Measurements from ENCODE around the gene RAP2B. TPM values are rescaled to one million over a fixed set of nuclear protein-coding genes. Genes with fewer than 3 reads are reported as not detected.

Gene RAP2B
- total RNA-seq, 1 experiment from 2014 or later: 65.7 TPM

- H3K4me3 Mint-ChIP-seq (ENCODE audit: low read depth, unreplicated experiment): no peak overlapping the region
- peaks cover 29% of the 10 kb centered on the region for H3K4me1 Mint-ChIP-seq (ENCODE audit: low read depth, unreplicated experiment)
- H3K9me3 Mint-ChIP-seq (ENCODE audit: low read depth, unreplicated experiment): peaks cover 3% of the 10 kb centered on the region
- CTCF ChIA-PET: interaction anchor here (1.0 kb wide), 1 partner anchor 33 kb away, joined by 3 read pairs; no protein-coding TSS in a partner anchor
- H3K27me3 Mint-ChIP-seq (ENCODE audit: unreplicated experiment): no peaks in the 10 kb centered on the region
- TF ChIP-seq CTCF (IDR thresholded peaks at IDR 0.05; ENCODE audit: unreplicated experiment): no peak
- no peak overlapping the region for H3K27ac Mint-ChIP-seq (ENCODE audit: unreplicated experiment)
- no TSS peak for BruUV-seq (replicated peaks)
- H3K36me3 Mint-ChIP-seq (ENCODE audit: insufficient read depth, unreplicated experiment): peaks cover 5% of the 10 kb centered on the region
- no peak for DNase-seq
- intact Hi-C loops (cut with micrococcal nuclease; ENCODE audit: unreplicated experiment): no loop called here
These were observed 34.2 kb upstream of the RAP2B start for GRCh38 chr3:153127788-153128187.

GRCh38 chr3:153129426-153129825 is 32.6 kb upstream of the RAP2B start:
- H3K27ac Mint-ChIP-seq (ENCODE audit: unreplicated experiment): no peak overlapping the region
- DNase-seq: no peak
- CTCF ChIA-PET: interaction anchor here (0.6 kb wide), 1 partner anchor 24 kb away, joined by 3 read pairs; no protein-coding TSS in a partner anchor
- no peaks in the 10 kb centered on the region for H3K27me3 Mint-ChIP-seq (ENCODE audit: unreplicated experiment)
- TF ChIP-seq CTCF (IDR thresholded peaks at IDR 0.05; ENCODE audit: unreplicated experiment): no peak
- H3K9me3 Mint-ChIP-seq (ENCODE audit: low read depth, unreplicated experiment): no peaks in the 10 kb centered on the region
- intact Hi-C loops (cut with micrococcal nuclease; ENCODE audit: unreplicated experiment): no loop called here
- peaks cover 5% of the 10 kb centered on the region for H3K36me3 Mint-ChIP-seq (ENCODE audit: insufficient read depth, unreplicated experiment)
- no peak overlapping the region for H3K4me3 Mint-ChIP-seq (ENCODE audit: low read depth, unreplicated experiment)
- BruUV-seq (replicated peaks): no TSS peak
- peaks cover 32% of the 10 kb centered on the region for H3K4me1 Mint-ChIP-seq (ENCODE audit: low read depth, unreplicated experiment)

DNA sequence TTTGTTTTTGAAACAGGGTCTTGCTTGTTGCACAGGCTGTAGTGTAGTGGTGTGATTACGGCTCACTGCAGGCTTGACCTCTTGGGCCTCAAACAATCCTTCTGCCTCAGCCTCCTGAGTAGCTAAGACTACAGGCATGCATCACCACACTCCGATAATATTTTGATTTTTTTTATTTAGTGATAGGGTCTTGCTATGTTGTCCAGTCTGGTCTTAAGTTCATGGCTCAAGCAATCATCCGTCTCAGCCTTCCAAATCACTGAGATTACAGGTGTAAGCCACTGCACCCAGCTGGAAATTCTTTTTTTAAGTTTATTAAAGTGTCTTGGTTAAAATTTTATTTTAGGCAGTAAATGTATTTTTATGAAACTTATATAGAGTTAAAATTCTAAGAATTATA is 32.2 kb upstream of the RAP2B start:
- Mint-ChIP-seq H3K4me1 (ENCODE audit: low read depth, unreplicated experiment) (peaks cover 36% of the 10 kb centered on the region), H3K27me3 (ENCODE audit: unreplicated experiment) (no peaks in the 10 kb centered on the region), H3K4me3 (ENCODE audit: low read depth, unreplicated experiment) (no peak overlapping the region), H3K27ac (ENCODE audit: unreplicated experiment) (peak overlapping the region; percentile 69), H3K36me3 (ENCODE audit: insufficient read depth, unreplicated experiment) (peaks cover 5% of the 10 kb centered on the region), H3K9me3 (ENCODE audit: low read depth, unreplicated experiment) (no peaks in the 10 kb centered on the region)
- TF ChIP-seq CTCF (IDR thresholded peaks at IDR 0.05; ENCODE audit: unreplicated experiment): no peak
- no peak for DNase-seq
- CTCF ChIA-PET: interaction anchor here (0.6 to 1.5 kb wide), 4 partner anchors 18 to 33 kb away, joined by 3 to 10 read pairs (median 3); no protein-coding TSS in a partner anchor
- BruUV-seq (replicated peaks): no TSS peak
- intact Hi-C loops (cut with micrococcal nuclease; ENCODE audit: unreplicated experiment): no loop called here

DNA sequence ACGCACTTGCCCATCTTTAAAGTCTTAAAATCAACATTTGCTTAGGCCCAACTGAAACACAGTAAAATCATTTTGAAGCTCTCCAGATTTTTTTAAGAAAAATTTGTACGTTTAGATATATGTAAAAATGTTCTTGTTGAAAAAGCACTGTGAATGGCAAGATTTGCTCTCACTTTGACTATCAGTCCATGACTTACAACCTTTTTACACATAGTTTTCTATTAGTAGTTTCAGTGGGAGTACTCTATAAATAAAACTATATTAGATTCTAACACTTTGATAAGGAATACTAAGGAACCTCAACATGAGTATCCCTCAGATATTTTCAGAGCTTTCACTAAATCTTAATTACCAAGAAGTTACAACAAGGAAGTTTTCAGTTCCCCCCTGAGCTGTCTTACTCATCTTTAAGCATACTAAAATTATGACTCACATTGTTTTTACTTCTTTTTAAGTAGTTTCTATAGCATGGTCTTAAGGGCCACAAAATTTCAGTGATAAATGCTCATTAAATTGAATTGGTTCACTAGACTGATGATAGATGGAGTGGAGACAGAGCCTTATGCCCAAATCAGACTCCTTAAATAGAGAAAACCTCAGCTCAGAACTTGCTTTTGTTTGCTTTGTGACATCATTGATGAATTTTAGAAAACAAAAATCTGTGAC is 31.6 kb upstream of the RAP2B start:
- no TSS peak for BruUV-seq (replicated peaks)
- CTCF ChIA-PET: interaction anchor here (0.7 to 1.5 kb wide), 4 partner anchors 19 to 793 kb away, joined by 3 to 10 read pairs (median 4); no protein-coding TSS in a partner anchor
- peaks cover 5% of the 10 kb centered on the region for H3K36me3 Mint-ChIP-seq (ENCODE audit: insufficient read depth, unreplicated experiment)
- H3K9me3 Mint-ChIP-seq (ENCODE audit: low read depth, unreplicated experiment): no peaks in the 10 kb centered on the region
- peaks cover 41% of the 10 kb centered on the region for H3K4me1 Mint-ChIP-seq (ENCODE audit: low read depth, unreplicated experiment)
- no peak for TF ChIP-seq CTCF (IDR thresholded peaks at IDR 0.05; ENCODE audit: unreplicated experiment)
- H3K27me3 Mint-ChIP-seq (ENCODE audit: unreplicated experiment): no peaks in the 10 kb centered on the region
- DNase-seq: no peak
- H3K27ac Mint-ChIP-seq (ENCODE audit: unreplicated experiment): peak overlapping the region; percentile 69
- intact Hi-C loops (cut with micrococcal nuclease; ENCODE audit: unreplicated experiment): no loop called here
- H3K4me3 Mint-ChIP-seq (ENCODE audit: low read depth, unreplicated experiment): no peak overlapping the region

All from Calu3 (cell line).